Kidney (tissue), 14 donors: Measurements from ENCODE around the gene ANKRD45. TPM values are rescaled to one million over a fixed set of nuclear protein-coding genes. Genes with fewer than 3 reads are reported as not detected.
"Not testable (repeated sequence)": the region's sequence is repeated elsewhere in the genome, so short reads cannot be mapped to it uniquely, and the experiment has no call there.

Source experiments
- DNase-seq, 5 donors: peaks; one replicate each; pipeline ENCODE4 v3.0.0-alpha.2; 2013 to 2020
- FAIRE-seq: peaks from 2 replicates; lab custom pipeline; 2012; peaks lifted over from hg19 to GRCh38; lab: Jason Lieb, UNC
- H3K27ac ChIP-seq, 2 donors: one replicate each; pipeline ENCODE4 v1.7.0; 2013; ENCODE audit warnings: low read depth in 2 of 2, low read length in 2 of 2, inconsistent platforms in 1 of 2
- H3K27me3 ChIP-seq: one replicate; pipeline ENCODE4 v1.7.1; 2013; ENCODE audit warnings: low read length, inconsistent platforms; ENCODE audit not compliant: control insufficient read depth, insufficient read depth
- H3K36me3 ChIP-seq, 3 donors: one replicate each; pipeline versions ENCODE4 v1.7.0 to v1.7.1; 2013; ENCODE audit warnings: low read length in 3 of 3, control low read depth in 1 of 3, inconsistent platforms in 1 of 3; ENCODE audit not compliant: insufficient read depth in 3 of 3, control insufficient read depth in 2 of 3
- H3K4me1 ChIP-seq, 3 donors: one replicate each; pipeline versions ENCODE4 v1.7.0 to v1.7.1; 2013; ENCODE audit warnings: low read length in 3 of 3, inconsistent platforms in 1 of 3, low read depth in 1 of 3; ENCODE audit not compliant: control insufficient read depth in 2 of 3, insufficient read depth in 2 of 3
- H3K4me3 ChIP-seq, 3 donors: one replicate each; pipeline versions ENCODE4 v1.7.0 to v1.8.1; 2013; ENCODE audit warnings: low read length in 3 of 3, control low read depth in 1 of 3, inconsistent platforms in 1 of 3
- H3K9ac ChIP-seq, 3 donors: one replicate each; pipeline versions ENCODE4 v1.7.0 to v1.7.1; 2013; ENCODE audit warnings: low read length in 3 of 3, control low read depth in 1 of 3, inconsistent platforms in 1 of 3
- H3K9me3 ChIP-seq, 3 donors: one replicate each; pipeline versions ENCODE4 v1.7.0 to v1.7.1; 2013; ENCODE audit warnings: low read length in 3 of 3, control low read depth in 1 of 3, inconsistent platforms in 1 of 3; ENCODE audit not compliant: control insufficient read depth in 2 of 3, insufficient read depth in 1 of 3
- CTCF ChIP-seq: IDR thresholded peaks from 3 replicates; pipeline ENCODE4 v1.5.1; 2012; ENCODE audit warnings: mild to moderate bottlenecking, moderate library complexity, borderline replicate concordance; ENCODE audit not compliant: insufficient read depth; ENCODE audit errors: extremely low read depth
- intact Hi-C: fragments of 100-400 bp; cut with DNase I; formaldehyde crosslinking; loops from one replicate; pipeline ENCODE4 v1.11.1; 2022
- polyA plus RNA-seq: library from polyadenylated mRNA; stranded (reverse); fragments of 350-450 nt; fragmentation: Illumina TruSeq; extraction: RNeasy Lipid Tissue Mini Kit (QIAGEN cat#74804); gene quantifications from one replicate; pipeline ENCODE4 v1.2.3, GENCODE V29; 2014; ENCODE audit warnings: low read depth, low replicate concordance; ENCODE audit not compliant: insufficient read depth
- total RNA-seq: library from RNA; stranded (reverse); fragmentation: NEBNext Ultra II Directional; extraction: Animal tissue kit (Norgen Biotek cat#: 25700); gene quantifications from one replicate; pipeline ENCODE4 v1.2.1, GENCODE V29; 2021
- donor health status: control.
- donor health status: control.
- donor health status: control.
- donor health status: control.
- donor health status: control.
- donor health status: DM: yes; HTN: yes; CAD: no.
- donor health status: Normal renal cell carcinoma (clear cell type).

The ANKRD45 gene
- total and polyA plus RNA-seq, 2 donors from 2014 or later: 1.2 to 7.7 TPM

- no peaks in the 10 kb centered on the region for H3K27me3 ChIP-seq
- no peak overlapping the region for H3K9ac ChIP-seq
- intact Hi-C loops: no loop called here
- H3K4me3 ChIP-seq: no peak overlapping the region
- no peaks in the 10 kb centered on the region for H3K4me1 ChIP-seq
- DNase-seq (no peak), FAIRE-seq (no peak)
- no peak overlapping the region for H3K27ac ChIP-seq
- no peak for TF ChIP-seq CTCF
- H3K36me3 ChIP-seq: no peaks in the 10 kb centered on the region
- no peaks in the 10 kb centered on the region for H3K9me3 ChIP-seq
These were observed 18.6 kb upstream of the ANKRD45 start for GRCh38 chr1:173688300-173688699.

GRCh38 chr1:173685121-173685520, 15.5 kb upstream of the ANKRD45 start:
- intact Hi-C loops, FAIRE-seq, H3K9me3 ChIP-seq: not testable (repeated sequence)

GRCh38 chr1:173683838-173684237, 14.2 kb upstream of the ANKRD45 start:
- H3K9ac ChIP-seq, H3K9me3 ChIP-seq, intact Hi-C loops, H3K27me3 ChIP-seq, DNase-seq, FAIRE-seq, H3K4me3 ChIP-seq, H3K36me3 ChIP-seq, H3K4me1 ChIP-seq, H3K27ac ChIP-seq: not testable (repeated sequence)

More at GRCh38 chr1:173685121-173685520, 15.5 kb upstream of the ANKRD45 start:
- H3K9ac ChIP-seq, H3K27me3 ChIP-seq, H3K4me3 ChIP-seq, H3K4me1 ChIP-seq, H3K27ac ChIP-seq, H3K36me3 ChIP-seq, DNase-seq: not testable (repeated sequence)

- DNase-seq: no peak
These were observed 12.5 kb upstream of the ANKRD45 start for GRCh38 chr1:173682184-173682583.

GRCh38 chr1:173680152-173680551, 10.5 kb upstream of the ANKRD45 start:
- FAIRE-seq, H3K4me3 ChIP-seq, H3K9me3 ChIP-seq, H3K4me1 ChIP-seq, H3K36me3 ChIP-seq, DNase-seq, H3K27me3 ChIP-seq, H3K27ac ChIP-seq, intact Hi-C loops, H3K9ac ChIP-seq: not testable (repeated sequence)

More at GRCh38 chr1:173682184-173682583, 12.5 kb upstream of the ANKRD45 start:
- TF ChIP-seq CTCF: no peak
- H3K9ac ChIP-seq: no peak overlapping the region
- H3K4me3 ChIP-seq: no peak overlapping the region
- no peaks in the 10 kb centered on the region for H3K27me3 ChIP-seq
- FAIRE-seq: no peak
- H3K27ac ChIP-seq: no peak overlapping the region
- no peaks in the 10 kb centered on the region for H3K36me3 ChIP-seq
- intact Hi-C loops: no loop called here
- H3K9me3 ChIP-seq: no peaks in the 10 kb centered on the region
- no peaks in the 10 kb centered on the region for H3K4me1 ChIP-seq

GRCh38 chr1:173674496-173674895, 4.8 kb upstream of the ANKRD45 start:
- H3K27ac ChIP-seq, DNase-seq, H3K27me3 ChIP-seq, intact Hi-C loops, H3K4me1 ChIP-seq, H3K9me3 ChIP-seq, H3K36me3 ChIP-seq, H3K4me3 ChIP-seq, H3K9ac ChIP-seq, FAIRE-seq: not testable (repeated sequence)
